MM.1S (cell line): Measurements from ENCODE around the gene TSHZ2.

Experiments used
- CTCF ChIP-seq: fragments of 300-600 bp; sonication (generic); IDR thresholded peaks from 2 replicates; pipeline ENCODE4 v1.5.1; 2016; ENCODE audit warnings: antibody characterized with exemption, low read length, mixed read lengths
- EZH2phosphoT487 ChIP-seq: fragments of 300-600 bp; sonication (generic); IDR thresholded peaks from 2 replicates; pipeline ENCODE4 v1.6.1; 2018; ENCODE audit warnings: antibody characterized with exemption, low read length

GRCh38 chr20:53208110-53208832 lies 236.1 kb downstream of the TSHZ2 start:
- TF ChIP-seq CTCF, result peak; percentile 24
- no peak for TF ChIP-seq EZH2phosphoT487
